Retinal pigment epithelial cell (primary cell): ENCODE data around the gene SOD3.

ENCODE experiments used
- DNase-seq: peaks from one replicate; pipeline ENCODE4 v3.0.0-alpha.2; 2010; ENCODE audit warnings: low read depth
- H3K4me3 ChIP-seq: 2 replicates; pipeline ENCODE4 v1.5.1; 2011; ENCODE audit warnings: mild to moderate bottlenecking, low read length, control low read depth, moderate library complexity
- TF ChIP-seq, protein P1 (sequence below): conservative IDR thresholded peaks from 2 replicates; pipeline ENCODE4 v1.5.1; 2011; ENCODE audit warnings: low read depth, low read length, control low read depth, inconsistent platforms

Gene SOD3

DNA sequence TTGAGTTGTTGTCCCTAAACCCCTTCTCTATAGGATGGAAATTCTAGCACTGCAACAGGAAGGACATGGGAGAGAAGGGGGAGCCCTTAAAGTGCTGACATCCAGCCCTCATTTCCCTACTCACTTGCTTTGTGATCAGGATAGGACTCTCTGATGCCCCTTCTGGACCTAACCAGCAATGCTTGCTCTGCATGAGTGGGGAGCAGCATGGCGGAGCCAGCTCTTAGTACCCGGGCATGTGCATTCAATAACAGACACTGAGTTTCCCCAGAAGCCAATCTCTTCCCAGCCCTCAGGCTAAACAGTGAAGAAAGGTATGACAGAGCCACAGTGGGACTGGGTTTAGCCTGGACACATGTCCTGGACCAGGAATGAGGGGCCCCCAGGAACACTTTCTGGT, 14.0 kb downstream of the SOD3 start:
- TF ChIP-seq, protein P1, sequence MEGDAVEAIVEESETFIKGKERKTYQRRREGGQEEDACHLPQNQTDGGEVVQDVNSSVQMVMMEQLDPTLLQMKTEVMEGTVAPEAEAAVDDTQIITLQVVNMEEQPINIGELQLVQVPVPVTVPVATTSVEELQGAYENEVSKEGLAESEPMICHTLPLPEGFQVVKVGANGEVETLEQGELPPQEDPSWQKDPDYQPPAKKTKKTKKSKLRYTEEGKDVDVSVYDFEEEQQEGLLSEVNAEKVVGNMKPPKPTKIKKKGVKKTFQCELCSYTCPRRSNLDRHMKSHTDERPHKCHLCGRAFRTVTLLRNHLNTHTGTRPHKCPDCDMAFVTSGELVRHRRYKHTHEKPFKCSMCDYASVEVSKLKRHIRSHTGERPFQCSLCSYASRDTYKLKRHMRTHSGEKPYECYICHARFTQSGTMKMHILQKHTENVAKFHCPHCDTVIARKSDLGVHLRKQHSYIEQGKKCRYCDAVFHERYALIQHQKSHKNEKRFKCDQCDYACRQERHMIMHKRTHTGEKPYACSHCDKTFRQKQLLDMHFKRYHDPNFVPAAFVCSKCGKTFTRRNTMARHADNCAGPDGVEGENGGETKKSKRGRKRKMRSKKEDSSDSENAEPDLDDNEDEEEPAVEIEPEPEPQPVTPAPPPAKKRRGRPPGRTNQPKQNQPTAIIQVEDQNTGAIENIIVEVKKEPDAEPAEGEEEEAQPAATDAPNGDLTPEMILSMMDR: peak; percentile 35
- H3K4me3 ChIP-seq: no peak overlapping the region
- no peak for DNase-seq

DNA sequence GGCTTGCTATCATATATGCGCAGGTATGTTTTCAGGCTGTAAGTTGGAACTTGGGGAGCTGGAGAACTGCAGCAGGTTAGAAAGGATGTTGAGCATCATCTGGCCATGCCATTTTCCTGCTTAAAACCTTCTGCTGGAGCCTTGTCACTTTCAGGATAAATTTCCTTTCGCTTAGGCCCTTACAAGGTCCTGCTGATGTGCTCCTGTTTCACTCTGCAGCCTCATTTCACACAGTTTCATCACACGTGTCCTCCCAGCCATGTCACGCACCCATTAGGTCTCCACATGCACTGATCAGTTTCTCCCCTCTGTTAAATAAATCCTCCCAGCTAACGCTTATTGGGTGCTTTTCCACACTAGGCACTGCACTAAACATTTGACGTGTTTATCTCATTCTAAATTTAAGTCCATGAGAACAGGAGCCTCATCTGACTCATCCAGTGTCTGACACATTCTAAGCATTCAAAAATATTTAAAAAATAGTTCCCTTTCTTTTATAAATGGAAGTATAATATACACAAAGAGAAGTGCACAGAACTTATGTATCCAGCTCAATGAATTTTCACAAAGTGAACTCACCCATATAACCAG, 14.5 kb downstream of the SOD3 start:
- TF ChIP-seq, protein P1: no peak
- no peak for DNase-seq
- H3K4me3 ChIP-seq: no peak overlapping the region

DNA sequence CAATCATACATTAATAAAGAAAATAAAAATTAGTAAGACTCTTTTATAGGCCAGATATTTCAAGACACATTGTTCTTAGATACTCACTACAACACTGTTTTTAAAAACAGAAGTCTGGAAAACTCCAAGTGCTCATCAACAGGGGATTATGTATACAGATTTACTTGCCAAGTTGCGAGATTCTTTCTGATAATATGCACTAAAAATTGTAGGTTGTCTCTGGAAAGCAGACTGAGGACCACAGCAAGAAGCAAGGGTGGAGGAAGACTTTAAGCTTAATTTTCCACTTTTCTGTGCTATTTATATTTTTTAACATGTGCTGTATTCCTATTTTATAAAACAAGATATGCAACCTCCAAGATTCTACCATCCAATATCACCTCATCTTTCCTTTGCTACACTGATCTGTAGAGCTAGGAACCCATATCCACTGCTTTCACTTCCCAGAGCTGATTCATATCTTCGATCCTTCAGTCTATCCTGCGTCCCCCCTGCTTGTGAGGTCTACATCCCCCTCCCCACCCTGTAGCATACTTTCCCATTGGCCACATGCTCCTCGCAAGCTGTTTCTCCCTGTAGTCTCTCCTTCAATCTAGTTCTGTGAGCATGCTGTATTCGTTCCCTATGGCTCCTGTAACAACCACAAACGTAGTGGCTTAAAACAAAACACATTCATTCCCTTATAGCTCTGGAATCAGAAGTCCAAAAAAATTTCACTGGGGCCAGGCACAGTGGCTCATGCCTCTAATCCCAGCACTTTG, 15.7 kb downstream of the SOD3 start:
- TF ChIP-seq, protein P1: no peak
- no peak overlapping the region for H3K4me3 ChIP-seq
- DNase-seq: no peak

DNA sequence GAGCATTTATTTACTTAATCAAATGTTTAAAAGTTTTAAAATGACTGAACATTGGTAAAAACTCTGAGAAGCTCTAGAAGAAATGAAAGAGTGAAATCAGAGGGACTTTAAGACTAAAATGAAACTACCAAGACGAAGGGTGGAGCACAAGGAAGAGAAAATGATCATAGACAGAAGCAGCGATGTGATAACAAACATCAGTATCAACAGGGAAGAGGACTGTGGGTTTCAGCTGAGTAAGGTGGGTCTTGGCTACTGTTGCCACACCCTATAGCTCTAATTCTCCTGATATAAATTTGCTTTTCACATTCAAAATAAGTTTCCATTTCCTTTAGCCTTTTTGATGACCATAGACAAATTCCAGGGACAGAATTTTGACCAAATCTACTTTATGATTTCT, 18.4 kb downstream of the SOD3 start:
- no peak for DNase-seq
- no peak overlapping the region for H3K4me3 ChIP-seq
- TF ChIP-seq, protein P1: no peak

DNA sequence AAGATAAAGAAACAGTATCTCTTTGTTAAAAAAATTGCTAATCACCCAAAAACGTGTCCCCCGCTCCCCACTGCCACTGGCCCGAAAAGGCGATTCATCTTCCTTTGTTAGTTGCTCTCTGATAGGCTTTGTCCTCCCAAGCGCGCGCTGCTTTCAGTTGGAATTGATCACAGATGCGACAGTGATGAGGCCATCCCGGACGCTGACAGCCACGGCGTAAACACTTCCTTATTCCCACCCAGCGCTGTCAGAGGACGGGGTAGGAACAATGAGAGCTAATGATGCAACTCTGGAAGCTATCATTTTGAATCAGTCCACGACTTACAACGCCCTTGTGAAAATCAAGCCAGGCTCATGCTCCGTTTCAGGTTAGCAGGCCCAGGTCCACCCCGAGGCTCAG, 21.4 kb downstream of the SOD3 start:
- no peak overlapping the region for H3K4me3 ChIP-seq
- no peak for DNase-seq
- TF ChIP-seq, protein P1: no peak

DNA sequence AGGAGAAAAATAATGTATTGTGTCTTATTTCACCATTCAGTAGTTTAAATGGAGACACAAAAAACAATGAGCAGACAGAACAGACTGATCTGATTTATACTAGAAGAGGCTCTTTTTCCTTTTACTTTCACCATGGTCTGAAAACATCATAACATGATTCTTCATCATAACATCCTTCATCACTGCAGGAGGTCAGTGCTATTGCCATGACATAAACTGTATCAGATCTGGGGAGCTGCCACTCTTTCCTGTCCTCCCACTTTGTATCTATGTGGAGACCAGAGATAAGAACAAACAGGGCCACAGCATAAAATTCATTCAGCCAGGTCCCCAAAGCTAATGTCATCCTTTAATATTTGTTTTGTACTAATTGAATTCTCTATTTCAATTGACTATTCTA, 25.2 kb downstream of the SOD3 start:
- DNase-seq: no peak
- no peak overlapping the region for H3K4me3 ChIP-seq
- TF ChIP-seq, protein P1: no peak

DNA sequence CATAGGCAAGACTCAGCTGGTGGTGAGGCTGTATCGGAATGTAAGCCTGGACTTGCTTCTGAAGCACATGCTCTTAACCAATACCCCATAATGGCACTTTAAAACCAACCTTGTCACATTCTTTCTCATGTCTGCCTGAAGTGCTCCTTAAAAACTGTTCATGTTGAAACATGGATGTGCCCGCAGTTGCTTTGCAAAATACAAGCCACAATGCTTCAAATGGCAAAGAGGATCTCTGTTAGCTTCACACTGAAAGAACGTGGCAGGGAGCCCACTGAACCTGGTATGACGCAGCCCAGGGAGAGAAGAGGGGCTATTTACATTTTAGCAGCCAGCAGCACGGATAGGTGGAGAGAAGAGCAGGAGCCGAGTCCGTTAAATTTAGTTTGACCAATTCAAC, 29.3 kb downstream of the SOD3 start:
- no peak for DNase-seq
- TF ChIP-seq, protein P1: no peak
- H3K4me3 ChIP-seq: no peak overlapping the region
